GM12865 (cell line): Measurements from ENCODE around the gene BAHCC1.

Experiments used
- DNase-seq: peaks from one replicate; pipeline ENCODE4 v3.0.0; 2010; ENCODE audit warnings: low read depth
- H3K4me3 ChIP-seq: 2 replicates; pipeline ENCODE4 v1.5.1; 2011; ENCODE audit warnings: mild to moderate bottlenecking, low read depth, low read length, control low read depth
- CTCF ChIP-seq: IDR thresholded peaks from 2 replicates; pipeline ENCODE4 v1.5.1; 2011; ENCODE audit warnings: low read length, control low read depth, low read depth, inconsistent platforms; ENCODE audit not compliant: insufficient read depth; ENCODE audit errors: missing control alignments

BAHCC1 gene

GRCh38 chr17:81509207-81509971 lies 114.1 kb downstream of the BAHCC1 start:
- no peak for TF ChIP-seq CTCF
- peak overlapping the region; percentile 89 for H3K4me3 ChIP-seq
- DNase-seq = peak; percentile 78

GRCh38 chr17:81509972-81510784 lies 114.9 kb downstream of the BAHCC1 start:
- no peak for TF ChIP-seq CTCF
- peak overlapping the region; percentile 89 for H3K4me3 ChIP-seq
- peak; percentile 45 for DNase-seq

- peak overlapping the region; percentile 89 for H3K4me3 ChIP-seq
- no peak for TF ChIP-seq CTCF
- DNase-seq = peak; percentile 35
Observed at GRCh38 chr17:81510785-81511553, 115.7 kb downstream of the BAHCC1 start.

GRCh38 chr17:81511554-81511803 lies 116.2 kb downstream of the BAHCC1 start:
- DNase-seq = no peak
- no peak for TF ChIP-seq CTCF
- peak overlapping the region; percentile 89 for H3K4me3 ChIP-seq

- H3K4me3 ChIP-seq = peak overlapping the region; percentile 89
- DNase-seq = no peak
- TF ChIP-seq CTCF = no peak
Observed at GRCh38 chr17:81511804-81512561, 116.7 kb downstream of the BAHCC1 start.

- no peak for TF ChIP-seq CTCF
- peak; percentile 95 for DNase-seq
- peak within 1 kb of the TSS; percentile 89 for H3K4me3 ChIP-seq
Observed at GRCh38 chr17:81512562-81513371, 117.5 kb downstream of the BAHCC1 start, which contains the start of gene ACTG1. ACTG1 (minus strand) TSS chr17:81512799; CDS start chr17:81512354, 445 bp downstream.
